SK-N-MC (cell line): ENCODE measurements around the gene NEDD9.

Experiments used
- EZH2 ChIP-seq: fragments of 200-600 bp; sonication (generic); IDR thresholded peaks from one replicate; pipeline ENCODE4 v1.6.1; 2017; ENCODE audit warnings: antibody characterized with exemption
- POLR2AphosphoS5 ChIP-seq: IDR thresholded peaks from 2 replicates; pipeline ENCODE4 v1.6.1; 2012; ENCODE audit warnings: mild to moderate bottlenecking, low read depth, low read length, borderline replicate concordance

GRCh38 chr6:11270030-11271027 is 37.9 kb upstream of the NEDD9 start:
- TF ChIP-seq POLR2AphosphoS5 (no peak), EZH2 (no peak)
